ENCODE measurements around the gene SNX7.
A peak's percentile ranks its signal among the peaks of the same experiment; 100 is the strongest.

The SNX7 gene

GRCh38 chr1:98761219-98761865, 99.8 kb downstream of the SNX7 start:
- peaks cover 0 to 5% of the 10 kb centered on the region in 2 donors for H3K27me3 Mint-ChIP-seq
- H3K36me3 Mint-ChIP-seq (ENCODE audit: insufficient read depth): no peaks in the 10 kb centered on the region
- ATAC-seq (replicated peaks) (no peak), DNase-seq (no peak)
- no peak overlapping the region for H3K4me3 Mint-ChIP-seq
- peaks cover 0 to 4% of the 10 kb centered on the region in 2 donors for H3K4me1 Mint-ChIP-seq (ENCODE audit: low read depth in 2 of 2)
- H3K9me3 Mint-ChIP-seq: no peaks in the 10 kb centered on the region
- H3K27ac Mint-ChIP-seq: no peak overlapping the region

GRCh38 chr1:98763488-98764150, 102.1 kb downstream of the SNX7 start:
- Mint-ChIP-seq H3K27me3 (peaks cover 0 to 5% of the 10 kb centered on the region in 2 donors), H3K27ac (no peak overlapping the region), H3K4me3 (no peak overlapping the region), H3K36me3 (ENCODE audit: insufficient read depth) (no peaks in the 10 kb centered on the region), H3K4me1 (ENCODE audit: low read depth in 2 of 2) (peaks cover 0 to 4% of the 10 kb centered on the region in 2 donors), H3K9me3 (no peaks in the 10 kb centered on the region)
- ATAC-seq (replicated peaks): no peak
- DNase-seq: no peak

GRCh38 chr1:98764485-98764884, 103.0 kb downstream of the SNX7 start:
- ATAC-seq (replicated peaks): no peak
- no peak overlapping the region for H3K4me3 Mint-ChIP-seq
- H3K36me3 Mint-ChIP-seq (ENCODE audit: insufficient read depth): no peaks in the 10 kb centered on the region

GRCh38 chr1:98766255-98766654, 104.7 kb downstream of the SNX7 start:
- Mint-ChIP-seq H3K27me3 (peaks cover 0 to 5% of the 10 kb centered on the region in 2 donors), H3K4me3 (no peak overlapping the region), H3K4me1 (ENCODE audit: low read depth in 2 of 2) (peaks cover 0 to 4% of the 10 kb centered on the region in 2 donors), H3K27ac (no peak overlapping the region), H3K9me3 (no peaks in the 10 kb centered on the region), H3K36me3 (ENCODE audit: insufficient read depth) (no peaks in the 10 kb centered on the region)
- DNase-seq (no peak), ATAC-seq (replicated peaks) (no peak)

More at GRCh38 chr1:98764485-98764884, 103.0 kb downstream of the SNX7 start:
- DNase-seq: no peak
- Mint-ChIP-seq H3K4me1 (ENCODE audit: low read depth in 2 of 2) (peaks cover 0 to 4% of the 10 kb centered on the region in 2 donors), H3K27ac (no peak overlapping the region), H3K27me3 (peaks cover 0 to 5% of the 10 kb centered on the region in 2 donors), H3K9me3 (no peaks in the 10 kb centered on the region)

- Mint-ChIP-seq H3K27ac (no peak overlapping the region), H3K4me1 (ENCODE audit: low read depth in 2 of 2) (no peaks in the 10 kb centered on the region), H3K27me3 (peaks cover 0 to 10% of the 10 kb centered on the region in 2 donors), H3K4me3 (no peak overlapping the region), H3K9me3 (no peaks in the 10 kb centered on the region), H3K36me3 (ENCODE audit: insufficient read depth) (no peaks in the 10 kb centered on the region)
- no peak for ATAC-seq (replicated peaks)
- DNase-seq: no peak
These were observed 107.6 kb downstream of the SNX7 start for GRCh38 chr1:98769162-98769561.

GRCh38 chr1:98781906-98782305, 120.4 kb downstream of the SNX7 start:
- Mint-ChIP-seq H3K4me1 (ENCODE audit: low read depth in 2 of 2) (no peaks in the 10 kb centered on the region), H3K9me3 (peaks cover 0 to 4% of the 10 kb centered on the region in 2 donors), H3K27ac (no peak overlapping the region), H3K36me3 (ENCODE audit: insufficient read depth) (peaks cover 2% of the 10 kb centered on the region), H3K4me3 (no peak overlapping the region), H3K27me3 (peaks cover 28 to 29% of the 10 kb centered on the region in 2 donors)
- no peak for ATAC-seq (replicated peaks)
- DNase-seq: no peak

- peaks cover 0 to 4% of the 10 kb centered on the region in 2 donors for H3K9me3 Mint-ChIP-seq
- H3K4me1 Mint-ChIP-seq (ENCODE audit: low read depth in 2 of 2): no peaks in the 10 kb centered on the region
- peaks cover 2% of the 10 kb centered on the region for H3K36me3 Mint-ChIP-seq (ENCODE audit: insufficient read depth)
- H3K4me3 Mint-ChIP-seq: no peak overlapping the region
- DNase-seq (no peak), ATAC-seq (replicated peaks) (no peak)
- H3K27ac Mint-ChIP-seq: no peak overlapping the region
- H3K27me3 Mint-ChIP-seq: peaks cover 25 to 27% of the 10 kb centered on the region in 2 donors
These were observed 122.3 kb downstream of the SNX7 start for GRCh38 chr1:98783821-98784220.

GRCh38 chr1:98791498-98791897, 130.0 kb downstream of the SNX7 start:
- Mint-ChIP-seq H3K36me3 (ENCODE audit: insufficient read depth) (no peaks in the 10 kb centered on the region), H3K9me3 (no peaks in the 10 kb centered on the region), H3K27me3 (peaks cover 0 to 8% of the 10 kb centered on the region in 2 donors), H3K4me1 (ENCODE audit: low read depth in 2 of 2) (peaks cover 3 to 5% of the 10 kb centered on the region in 2 donors), H3K27ac (no peak overlapping the region), H3K4me3 (no peak overlapping the region)
- ATAC-seq (replicated peaks) (no peak), DNase-seq (no peak)

- Mint-ChIP-seq H3K4me1 (ENCODE audit: low read depth in 2 of 2) (peaks cover 7 to 11% of the 10 kb centered on the region in 2 donors), H3K27me3 (peaks cover 0 to 8% of the 10 kb centered on the region in 2 donors), H3K27ac (no peak overlapping the region), H3K36me3 (ENCODE audit: insufficient read depth) (no peaks in the 10 kb centered on the region), H3K4me3 (no peak overlapping the region), H3K9me3 (no peaks in the 10 kb centered on the region)
- no peak for ATAC-seq (replicated peaks)
- DNase-seq: no peak
These were observed 130.6 kb downstream of the SNX7 start for GRCh38 chr1:98792123-98792522.

GRCh38 chr1:98793136-98793535, 131.6 kb downstream of the SNX7 start:
- H3K27me3 Mint-ChIP-seq: peaks cover 0 to 8% of the 10 kb centered on the region in 2 donors
- peaks cover 10 to 18% of the 10 kb centered on the region in 2 donors for H3K4me1 Mint-ChIP-seq (ENCODE audit: low read depth in 2 of 2)
- H3K27ac Mint-ChIP-seq: no peak overlapping the region
- H3K9me3 Mint-ChIP-seq: no peaks in the 10 kb centered on the region
- no peak for ATAC-seq (replicated peaks)
- H3K36me3 Mint-ChIP-seq (ENCODE audit: insufficient read depth): no peaks in the 10 kb centered on the region
- H3K4me3 Mint-ChIP-seq: no peak overlapping the region
- DNase-seq: no peak

- DNase-seq: peak; percentile 44 to 57 (median 48)
- Mint-ChIP-seq H3K4me1 (ENCODE audit: low read depth in 2 of 2) (peaks cover 10 to 22% of the 10 kb centered on the region in 2 donors), H3K27me3 (peaks cover 0 to 8% of the 10 kb centered on the region in 2 donors), H3K9me3 (no peaks in the 10 kb centered on the region), H3K4me3 (no peak overlapping the region), H3K36me3 (ENCODE audit: insufficient read depth) (no peaks in the 10 kb centered on the region), H3K27ac (no peak overlapping the region)
- ATAC-seq (replicated peaks): peak; percentile 95
These were observed 132.8 kb downstream of the SNX7 start for GRCh38 chr1:98794196-98794886.

GRCh38 chr1:98796049-98796448, 134.5 kb downstream of the SNX7 start:
- Mint-ChIP-seq H3K27me3 (peaks cover 0 to 4% of the 10 kb centered on the region in 2 donors), H3K4me3 (no peak overlapping the region), H3K4me1 (ENCODE audit: low read depth in 2 of 2) (peaks cover 10 to 22% of the 10 kb centered on the region in 2 donors), H3K36me3 (ENCODE audit: insufficient read depth) (no peaks in the 10 kb centered on the region), H3K27ac (no peak overlapping the region), H3K9me3 (no peaks in the 10 kb centered on the region)
- DNase-seq: no peak
- no peak for ATAC-seq (replicated peaks)

GRCh38 chr1:98797506-98797905, 136.0 kb downstream of the SNX7 start:
- Mint-ChIP-seq H3K4me3 (no peak overlapping the region), H3K9me3 (no peaks in the 10 kb centered on the region), H3K4me1 (ENCODE audit: low read depth in 2 of 2) (peaks cover 10 to 22% of the 10 kb centered on the region in 2 donors), H3K27ac (peak overlapping the region in 1 of 2 donors; percentile 91), H3K36me3 (ENCODE audit: insufficient read depth) (no peaks in the 10 kb centered on the region), H3K27me3 (no peaks in the 10 kb centered on the region)
- DNase-seq: no peak
- peak; percentile 62 for ATAC-seq (replicated peaks)
